Keratinocyte (primary cell): Measurements from ENCODE around the gene C1QTNF5. TPM values are rescaled to one million over a fixed set of nuclear protein-coding genes. Genes with fewer than 3 reads are reported as not detected.

Experiments used
- DNase-seq: peaks from one replicate; pipeline ENCODE4 v3.0.0-alpha.2; 2011; ENCODE audit warnings: low read depth, missing footprints, low spot score
- FAIRE-seq: peaks from 2 replicates; lab custom pipeline; 2011; peaks lifted over from hg19 to GRCh38; lab: Jason Lieb, UNC
- H2AFZ ChIP-seq: 2 replicates; pipeline ENCODE4 v1.6.0; 2012; ENCODE audit warnings: low read length, control low read depth, inconsistent platforms; ENCODE audit not compliant: control insufficient read depth
- H3K27ac ChIP-seq: 2 replicates; pipeline ENCODE4 v1.5.1; 2011; ENCODE audit warnings: low read length; ENCODE audit not compliant: control insufficient read depth, insufficient read depth
- H3K27me3 ChIP-seq: 3 replicates; pipeline ENCODE4 v1.6.0; 2011; ENCODE audit warnings: low read length; ENCODE audit not compliant: control insufficient read depth, insufficient read depth; ENCODE audit errors: extremely low read depth
- H3K36me3 ChIP-seq, 2 experiments: 2 replicates in 1 of 2; 3 replicates in 1 of 2; pipeline ENCODE4 v1.5.1; 2011; ENCODE audit warnings: low read length in 2 of 2, mild to moderate bottlenecking in 1 of 2; ENCODE audit not compliant: control insufficient read depth in 2 of 2, insufficient read depth in 2 of 2; ENCODE audit errors: extremely low read depth in 1 of 2
- H3K4me1 ChIP-seq: 3 replicates; pipeline ENCODE4 v1.5.1; 2011; ENCODE audit warnings: low read length; ENCODE audit not compliant: control insufficient read depth, insufficient read depth; ENCODE audit errors: extremely low read depth
- H3K4me2 ChIP-seq: 3 replicates; pipeline ENCODE4 v1.6.0; 2011; ENCODE audit warnings: low read depth, low read length; ENCODE audit not compliant: control insufficient read depth, insufficient read depth; ENCODE audit errors: extremely low read depth
- H3K4me3 ChIP-seq, 3 experiments: fragments of 200-600 bp in 1 of 3; sonication (generic) in 1 of 3; 2 replicates in 2 of 3; 3 replicates in 1 of 3; pipeline ENCODE4 v1.5.1; 2011 to 2016; ENCODE audit warnings: low read length in 3 of 3, mild to moderate bottlenecking in 3 of 3, control low read depth in 2 of 3, inconsistent platforms in 1 of 3, low read depth in 1 of 3, mixed read lengths in 1 of 3, mixed run types in 1 of 3, moderate library complexity in 1 of 3; ENCODE audit not compliant: control insufficient read depth in 2 of 3, insufficient read depth in 2 of 3; ENCODE audit errors: extremely low read depth in 1 of 3
- H3K79me2 ChIP-seq: 2 replicates; pipeline ENCODE4 v1.6.0; 2012; ENCODE audit warnings: low read length; ENCODE audit not compliant: control insufficient read depth, insufficient read depth
- H3K9ac ChIP-seq: 3 replicates; pipeline ENCODE4 v1.6.0; 2011; ENCODE audit warnings: low read length; ENCODE audit not compliant: control insufficient read depth, insufficient read depth; ENCODE audit errors: extremely low read depth
- H3K9me1 ChIP-seq: 3 replicates; pipeline ENCODE4 v1.6.0; 2011; ENCODE audit warnings: low read length; ENCODE audit not compliant: control insufficient read depth, insufficient read depth; ENCODE audit errors: extremely low read depth
- H3K9me3 ChIP-seq: 2 replicates; pipeline ENCODE4 v1.5.1; 2012; ENCODE audit warnings: low read depth, low read length; ENCODE audit not compliant: control insufficient read depth
- H4K20me1 ChIP-seq: 3 replicates; pipeline ENCODE4 v1.6.0; 2011; ENCODE audit warnings: low read length; ENCODE audit not compliant: control insufficient read depth, insufficient read depth; ENCODE audit errors: extremely low read depth
- CTCF ChIP-seq, 3 experiments: IDR thresholded peaks in 1 of 3; conservative IDR thresholded peaks in 1 of 3; optimal IDR thresholded peaks in 1 of 3; 2 replicates in 2 of 3; 3 replicates in 1 of 3; pipeline versions ENCODE3 to v1.5.1; 2011; ENCODE audit warnings: low read length in 3 of 3, mild to moderate bottlenecking in 3 of 3, moderate library complexity in 2 of 3, control low read depth in 1 of 3, inconsistent platforms in 1 of 3; ENCODE audit not compliant: insufficient read depth in 2 of 3; ENCODE audit errors: extremely low read depth in 1 of 3
- EZH2 ChIP-seq: IDR thresholded peaks from one replicate; pipeline ENCODE4 v1.6.1; 2012; ENCODE audit warnings: inconsistent platforms, mild to moderate bottlenecking, low read length, moderate library complexity
- dilution Hi-C: fragments of 300-500 bp; cut with MboI; formaldehyde crosslinking; loops from one replicate; pipeline ENCODE4 v1.7.0; 2020; ENCODE audit warnings: low sequenced_read_pairs; ENCODE audit not compliant: extremely low pct_ligation_motif_present
- polyA plus RNA-seq, 5 experiments: library from polyadenylated mRNA; depleted of rRNA in 3 of 5; stranded (reverse) in 3 of 5; stranded (forward) in 1 of 5; unstranded in 1 of 5; fragments of >200 nt; gene quantifications; 1 replicate in 1 of 5; 2 replicates in 3 of 5; 3 replicates in 1 of 5; pipeline versions ENCODE4 v1.2.1 to v1.2.3, GENCODE V29; 2011 to 2012; ENCODE audit warnings: missing spikeins in 2 of 5, low read depth in 1 of 5, low replicate concordance in 1 of 5

C1QTNF5 gene
- polyA plus RNA-seq, 1 donor (not counting 4 experiments of a cell fraction or from before 2014, with no cell fraction given): not detected

DNA sequence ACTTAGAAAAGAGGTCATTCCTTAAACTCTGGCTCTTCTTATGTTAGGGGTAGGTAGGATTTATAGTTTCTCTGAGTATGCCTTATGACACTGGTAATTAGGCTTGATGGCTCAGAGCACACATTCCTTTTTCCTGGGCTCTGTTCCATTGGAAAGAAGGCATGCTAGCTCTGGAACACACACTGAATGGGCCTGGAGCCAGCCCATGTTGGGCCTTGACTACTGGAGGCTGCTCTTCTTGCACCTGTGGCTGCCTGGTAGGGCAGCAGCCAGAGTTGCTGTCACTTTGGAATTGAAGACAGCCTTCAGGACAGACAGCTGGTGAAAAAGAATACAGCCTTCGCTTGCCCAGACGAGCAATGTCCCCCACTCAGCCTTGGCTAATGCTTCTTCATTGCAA lies 42.0 kb downstream of the C1QTNF5 start:
- H2AFZ ChIP-seq: no peak overlapping the region
- H3K9ac ChIP-seq: no peak overlapping the region
- H3K27me3 ChIP-seq: no peaks in the 10 kb centered on the region
- FAIRE-seq (no peak), DNase-seq (no peak)
- TF ChIP-seq EZH2 (no peak), CTCF (optimal IDR thresholded peaks at IDR 0.05 in 1 of 3, IDR thresholded peaks at IDR 0.05 in 1 of 3, conservative IDR thresholded peaks at IDR 0.05 in 1 of 3; ENCODE audit: extremely low read depth in 1 of 3, insufficient read depth in 2 of 3, low read length in 3 of 3) (no peak)
- no peak overlapping the region for H3K4me2 ChIP-seq
- no peaks in the 10 kb centered on the region for H3K9me1 ChIP-seq
- H4K20me1 ChIP-seq: no peaks in the 10 kb centered on the region
- H3K36me3 ChIP-seq: peaks cover 25 to 54% of the 10 kb centered on the region in 2 experiments
- H3K4me1 ChIP-seq: peaks cover 8% of the 10 kb centered on the region
- no peaks in the 10 kb centered on the region for H3K79me2 ChIP-seq
- no peak overlapping the region for H3K27ac ChIP-seq
- H3K9me3 ChIP-seq: no peaks in the 10 kb centered on the region
- no peak overlapping the region for H3K4me3 ChIP-seq
- dilution Hi-C loops: no loop called here

DNA sequence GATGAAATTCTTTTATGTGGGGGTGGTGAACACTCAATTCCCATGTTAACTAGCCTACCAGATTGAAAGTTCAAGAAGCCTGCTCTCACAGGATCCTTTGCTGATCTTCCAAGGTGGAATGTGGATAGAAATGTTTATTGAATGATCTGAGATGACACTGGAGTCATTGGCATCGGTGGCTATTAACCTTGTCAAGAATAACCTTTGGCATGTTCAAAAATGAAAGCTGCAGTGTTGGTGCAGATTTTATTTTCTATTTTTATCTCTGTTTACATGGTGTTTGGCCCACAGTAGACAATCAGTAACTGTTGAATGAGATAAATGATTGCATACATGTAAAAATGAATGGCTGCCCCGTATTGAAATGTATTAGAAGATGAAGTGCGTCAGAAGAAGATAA lies 42.7 kb downstream of the C1QTNF5 start:
- H3K27me3 ChIP-seq: no peaks in the 10 kb centered on the region
- no peak overlapping the region for H3K4me3 ChIP-seq
- no peak overlapping the region for H2AFZ ChIP-seq
- TF ChIP-seq EZH2: no peak
- no peak for TF ChIP-seq CTCF (optimal IDR thresholded peaks at IDR 0.05 in 1 of 3, IDR thresholded peaks at IDR 0.05 in 1 of 3, conservative IDR thresholded peaks at IDR 0.05 in 1 of 3; ENCODE audit: extremely low read depth in 1 of 3, insufficient read depth in 2 of 3, low read length in 3 of 3)
- H3K4me2 ChIP-seq: no peak overlapping the region
- peaks cover 8% of the 10 kb centered on the region for H3K4me1 ChIP-seq
- dilution Hi-C loops: no loop called here
- peaks cover 23 to 50% of the 10 kb centered on the region in 2 experiments for H3K36me3 ChIP-seq
- no peak overlapping the region for H3K27ac ChIP-seq
- H3K9me3 ChIP-seq: no peaks in the 10 kb centered on the region
- H3K79me2 ChIP-seq: no peaks in the 10 kb centered on the region
- no peaks in the 10 kb centered on the region for H3K9me1 ChIP-seq
- FAIRE-seq (no peak), DNase-seq (no peak)
- no peaks in the 10 kb centered on the region for H4K20me1 ChIP-seq
- H3K9ac ChIP-seq: no peak overlapping the region
